Breast epithelium (tissue), 3 donors: Measurements from ENCODE around the gene GPR39.

Experiments used
- POLR2A ChIP-seq: fragments of 450-650 bp; IDR thresholded peaks from one replicate; pipeline ENCODE4 v1.6.1; 2016; ENCODE audit warnings: antibody characterized with exemption, mild to moderate bottlenecking, moderate library complexity
- POLR2AphosphoS5 ChIP-seq, 3 donors: sonication (generic); formaldehyde crosslinking; IDR thresholded peaks; one replicate each; pipeline ENCODE4 v1.6.1; 2017; ENCODE audit warnings: antibody characterized with exemption in 3 of 3
- TF ChIP-seq, protein P1 (sequence below), 3 donors: fragments of 450-650 bp; IDR thresholded peaks; one replicate each; pipeline ENCODE4 v1.5.1; 2016 to 2017; ENCODE audit warnings: antibody characterized with exemption in 3 of 3, mild to moderate bottlenecking in 3 of 3, moderate library complexity in 3 of 3

DNA sequence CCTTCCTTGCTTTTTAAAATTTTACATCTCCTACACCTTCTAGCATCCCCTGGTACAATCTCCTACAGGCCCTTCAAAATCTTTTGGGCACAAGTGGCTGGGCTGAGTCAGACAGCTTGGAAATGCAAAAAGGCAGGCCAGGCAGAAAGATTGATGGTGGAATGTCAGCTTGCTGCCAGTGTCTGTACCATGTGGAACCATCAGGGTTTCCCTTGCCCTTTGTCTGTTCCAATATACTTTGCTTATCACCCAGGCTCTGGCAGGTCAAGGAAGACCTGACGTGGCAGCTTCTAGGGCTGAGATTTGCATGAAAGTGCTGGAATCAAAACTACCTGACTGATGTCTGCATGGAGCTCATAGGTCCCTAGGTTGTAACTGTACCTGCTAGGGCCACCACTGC, 33.3 kb downstream of the GPR39 start:
- TF ChIP-seq, protein P1, sequence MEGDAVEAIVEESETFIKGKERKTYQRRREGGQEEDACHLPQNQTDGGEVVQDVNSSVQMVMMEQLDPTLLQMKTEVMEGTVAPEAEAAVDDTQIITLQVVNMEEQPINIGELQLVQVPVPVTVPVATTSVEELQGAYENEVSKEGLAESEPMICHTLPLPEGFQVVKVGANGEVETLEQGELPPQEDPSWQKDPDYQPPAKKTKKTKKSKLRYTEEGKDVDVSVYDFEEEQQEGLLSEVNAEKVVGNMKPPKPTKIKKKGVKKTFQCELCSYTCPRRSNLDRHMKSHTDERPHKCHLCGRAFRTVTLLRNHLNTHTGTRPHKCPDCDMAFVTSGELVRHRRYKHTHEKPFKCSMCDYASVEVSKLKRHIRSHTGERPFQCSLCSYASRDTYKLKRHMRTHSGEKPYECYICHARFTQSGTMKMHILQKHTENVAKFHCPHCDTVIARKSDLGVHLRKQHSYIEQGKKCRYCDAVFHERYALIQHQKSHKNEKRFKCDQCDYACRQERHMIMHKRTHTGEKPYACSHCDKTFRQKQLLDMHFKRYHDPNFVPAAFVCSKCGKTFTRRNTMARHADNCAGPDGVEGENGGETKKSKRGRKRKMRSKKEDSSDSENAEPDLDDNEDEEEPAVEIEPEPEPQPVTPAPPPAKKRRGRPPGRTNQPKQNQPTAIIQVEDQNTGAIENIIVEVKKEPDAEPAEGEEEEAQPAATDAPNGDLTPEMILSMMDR (IDR thresholded peaks at IDR 0.05): no peak
- TF ChIP-seq POLR2AphosphoS5 (IDR thresholded peaks at IDR 0.05) (no peak), POLR2A (no peak)
